Measurements from ENCODE around the gene KLRC3.

KLRC3 gene

GRCh38 chr12:10385166-10385613 lies 35.2 kb downstream of the KLRC3 start:
- TF ChIP-seq TEAD4 (IDR thresholded peaks at IDR 0.05) = 0 out of 2 replicates have a peak, but pooled peaks have one; percentile 13
- no peak for TF ChIP-seq TAF1 (IDR thresholded peaks at IDR 0.05; ENCODE audit: low read depth)
- TF ChIP-seq CREB1 (IDR thresholded peaks at IDR 0.05; ENCODE audit: low read depth) = no peak

GRCh38 chr12:10384191-10384590 lies 36.2 kb downstream of the KLRC3 start:
- TF ChIP-seq EP300 (IDR thresholded peaks at IDR 0.05; ENCODE audit: borderline replicate concordance) = no peak

- TF ChIP-seq TEAD4 (IDR thresholded peaks at IDR 0.05) (no peak), TAF1 (IDR thresholded peaks at IDR 0.05; ENCODE audit: low read depth) (no peak), USF1 (IDR thresholded peaks at IDR 0.05) (no peak), RAD21 (IDR thresholded peaks at IDR 0.05; ENCODE audit: low read depth) (no peak)
Measured at GRCh38 chr12:10381928-10382628, 38.3 kb downstream of the KLRC3 start.

- no peak for TF ChIP-seq ZBTB7A (IDR thresholded peaks at IDR 0.05; ENCODE audit: low read depth)
Measured at GRCh38 chr12:10374624-10375018, 45.8 kb downstream of the KLRC3 start.

- TF ChIP-seq CREB1 (IDR thresholded peaks at IDR 0.05; ENCODE audit: low read depth) (no peak), YY1 (IDR thresholded peaks at IDR 0.05; ENCODE audit: low read depth) (no peak), TAF1 (IDR thresholded peaks at IDR 0.05; ENCODE audit: low read depth) (no peak)
Measured at GRCh38 chr12:10372559-10372958, 47.8 kb downstream of the KLRC3 start.

- TF ChIP-seq EP300 (IDR thresholded peaks at IDR 0.05; ENCODE audit: borderline replicate concordance) = no peak
- no peak for TF ChIP-seq RAD21 (IDR thresholded peaks at IDR 0.05; ENCODE audit: low read depth)
- TF ChIP-seq CEBPB (IDR thresholded peaks at IDR 0.05) = no peak
- no peak for TF ChIP-seq CREB1 (IDR thresholded peaks at IDR 0.05; ENCODE audit: low read depth)
Measured at GRCh38 chr12:10369557-10370415, 50.6 kb downstream of the KLRC3 start.

- TF ChIP-seq CREB1 (IDR thresholded peaks at IDR 0.05; ENCODE audit: low read depth) = no peak
- no peak for TF ChIP-seq TCF12 (IDR thresholded peaks at IDR 0.05; ENCODE audit: low read depth)
- TF ChIP-seq RAD21 (IDR thresholded peaks at IDR 0.05; ENCODE audit: low read depth) = no peak
- TF ChIP-seq EP300 (IDR thresholded peaks at IDR 0.05; ENCODE audit: borderline replicate concordance) = no peak
- TF ChIP-seq MAX (IDR thresholded peaks at IDR 0.05) = no peak
Measured at GRCh38 chr12:10368206-10369171, 51.9 kb downstream of the KLRC3 start.

GRCh38 chr12:10366875-10367274 lies 53.5 kb downstream of the KLRC3 start:
- TF ChIP-seq ZBTB7A (IDR thresholded peaks at IDR 0.05; ENCODE audit: low read depth) = no peak
- peak; percentile 49 for TF ChIP-seq RAD21 (IDR thresholded peaks at IDR 0.05; ENCODE audit: low read depth)

- no peak for TF ChIP-seq REST (IDR thresholded peaks at IDR 0.05; ENCODE audit: low read depth)
- TF ChIP-seq ZBTB7A (IDR thresholded peaks at IDR 0.05; ENCODE audit: low read depth) = no peak
- no peak for TF ChIP-seq TAF1 (IDR thresholded peaks at IDR 0.05; ENCODE audit: low read depth)
- TF ChIP-seq TCF12 (IDR thresholded peaks at IDR 0.05; ENCODE audit: low read depth) = no peak
- no peak for TF ChIP-seq TEAD4 (IDR thresholded peaks at IDR 0.05)
- no peak for TF ChIP-seq MAX (IDR thresholded peaks at IDR 0.05)
- TF ChIP-seq CEBPB (IDR thresholded peaks at IDR 0.05) = no peak
- TF ChIP-seq NFIC (IDR thresholded peaks at IDR 0.05) = no peak
- no peak for TF ChIP-seq EGR1 (IDR thresholded peaks at IDR 0.05)
- no peak for TF ChIP-seq RAD21 (IDR thresholded peaks at IDR 0.05; ENCODE audit: low read depth)
- no peak for TF ChIP-seq USF1 (IDR thresholded peaks at IDR 0.05)
- TF ChIP-seq YY1 (IDR thresholded peaks at IDR 0.05; ENCODE audit: low read depth) = no peak
- TF ChIP-seq EP300 (IDR thresholded peaks at IDR 0.05; ENCODE audit: borderline replicate concordance) = no peak
- no peak for TF ChIP-seq FOXM1 (IDR thresholded peaks at IDR 0.05; ENCODE audit: borderline replicate concordance, low read depth)
Measured at GRCh38 chr12:10365696-10366405, 54.5 kb downstream of the KLRC3 start.
